HepG2 (cell line): ENCODE data around the gene COPB2. TPM values are rescaled to one million over a fixed set of nuclear protein-coding genes. Genes with fewer than 3 reads are reported as not detected.

Source experiments
- EHMT2 ChIP-seq: fragments of 200-600 bp; sonication (generic); IDR thresholded peaks from 2 replicates; pipeline ENCODE4 v1.7.0; 2017; ENCODE audit warnings: antibody characterized with exemption, low read depth, low read length, borderline replicate concordance
- PHF8 ChIP-seq: sonication (generic); formaldehyde crosslinking; IDR thresholded peaks from 2 replicates; pipeline ENCODE4 v1.5.0; 2020; ENCODE audit warnings: missing genetic modification reagents
- polyA plus RNA-seq, 8 experiments: library from polyadenylated mRNA; depleted of rRNA in 3 of 8; stranded (reverse) in 7 of 8; unstranded in 1 of 8; fragments of >200 nt; fragmentation: Illumina TruSeq in 4 of 8; extraction: Trizol in 4 of 8; gene quantifications; 2 replicates each; pipeline versions ENCODE4 v1.2.1 to v1.2.3, GENCODE V29; 2011 to 2016; ENCODE audit warnings: low read depth in 4 of 8, missing spikeins in 1 of 8, mixed read lengths in 1 of 8; ENCODE audit not compliant: insufficient read depth in 1 of 8
- total RNA-seq, 5 experiments: library from RNA; depleted of rRNA; stranded (reverse); fragments of >200 nt; fragmentation: Illumina TruSeq; extraction: Trizol; gene quantifications; 2 replicates each; pipeline ENCODE4 v1.2.3, GENCODE V29; 2016; ENCODE audit warnings: low read depth in 1 of 5
- TF ChIP-seq, protein P1 (sequence below): sonication (generic); formaldehyde crosslinking; IDR thresholded peaks from 2 replicates; pipeline ENCODE4 v1.4.0; 2020; ENCODE audit warnings: mild to moderate bottlenecking, missing genetic modification reagents
- TF ChIP-seq, protein P2 (sequence below), 2 experiments: IDR thresholded peaks; 2 replicates each; pipeline ENCODE4 v1.6.1; 2011 to 2012; ENCODE audit warnings: low read length in 2 of 2, borderline replicate concordance in 1 of 2, low read depth in 1 of 2, mild to moderate bottlenecking in 1 of 2, moderate library complexity in 1 of 2
- TF ChIP-seq, protein P3 (sequence below): sonication (generic); formaldehyde crosslinking; IDR thresholded peaks from 2 replicates; pipeline ENCODE4 v1.4.0; 2020; ENCODE audit warnings: missing genetic modification reagents, borderline replicate concordance
- TF ChIP-seq, protein P4 (sequence below): sonication (generic); formaldehyde crosslinking; conservative IDR thresholded peaks from 2 replicates; pipeline ENCODE4 v1.5.0; 2020; ENCODE audit warnings: missing genetic modification reagents

COPB2 gene
- total and polyA plus RNA-seq, 2 of the 13 experiments (the other 11 are each of a cell fraction or from before 2014, with no cell fraction given), result 83.3 to 217 TPM

DNA sequence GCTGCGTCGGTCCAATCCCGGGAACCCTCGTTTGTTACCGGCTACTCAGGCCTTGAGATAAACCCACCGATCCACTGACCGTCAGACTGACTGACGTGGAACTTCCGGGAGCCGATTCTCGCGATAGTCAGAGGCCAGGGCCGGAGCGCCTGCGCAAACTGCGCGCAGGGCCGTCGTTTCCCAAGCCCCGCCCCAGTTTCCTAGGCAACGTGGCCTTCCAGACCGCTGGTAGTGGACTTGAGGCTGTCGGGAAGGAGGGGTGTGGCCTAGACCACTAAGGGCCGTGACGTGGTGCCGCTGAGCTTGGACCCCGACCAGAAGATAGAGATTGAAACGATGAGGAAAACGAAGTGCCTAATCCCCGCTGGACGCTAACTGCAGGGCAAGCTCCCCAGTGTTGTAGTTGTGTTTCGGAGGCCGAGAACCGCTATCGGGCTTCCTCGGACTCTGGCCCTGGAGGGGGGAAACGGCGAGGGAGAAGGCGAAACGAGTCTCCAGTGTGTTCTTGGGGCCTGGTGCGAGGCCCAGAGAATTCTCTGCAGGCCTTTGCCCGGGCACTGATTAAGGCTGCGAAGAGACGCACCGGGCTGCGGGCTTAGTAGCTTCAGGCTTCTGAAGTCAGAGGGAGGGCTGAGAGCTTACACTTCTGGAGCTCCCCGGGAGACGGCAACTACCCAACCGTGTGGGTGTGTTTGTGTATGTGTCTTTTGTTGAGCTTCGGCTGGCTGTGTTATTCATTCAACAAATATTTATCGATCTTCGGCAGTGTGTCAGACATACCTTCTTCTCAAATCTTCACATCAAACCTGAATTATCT is at the start of gene COPB2 (continued):
- TF ChIP-seq, protein P1, sequence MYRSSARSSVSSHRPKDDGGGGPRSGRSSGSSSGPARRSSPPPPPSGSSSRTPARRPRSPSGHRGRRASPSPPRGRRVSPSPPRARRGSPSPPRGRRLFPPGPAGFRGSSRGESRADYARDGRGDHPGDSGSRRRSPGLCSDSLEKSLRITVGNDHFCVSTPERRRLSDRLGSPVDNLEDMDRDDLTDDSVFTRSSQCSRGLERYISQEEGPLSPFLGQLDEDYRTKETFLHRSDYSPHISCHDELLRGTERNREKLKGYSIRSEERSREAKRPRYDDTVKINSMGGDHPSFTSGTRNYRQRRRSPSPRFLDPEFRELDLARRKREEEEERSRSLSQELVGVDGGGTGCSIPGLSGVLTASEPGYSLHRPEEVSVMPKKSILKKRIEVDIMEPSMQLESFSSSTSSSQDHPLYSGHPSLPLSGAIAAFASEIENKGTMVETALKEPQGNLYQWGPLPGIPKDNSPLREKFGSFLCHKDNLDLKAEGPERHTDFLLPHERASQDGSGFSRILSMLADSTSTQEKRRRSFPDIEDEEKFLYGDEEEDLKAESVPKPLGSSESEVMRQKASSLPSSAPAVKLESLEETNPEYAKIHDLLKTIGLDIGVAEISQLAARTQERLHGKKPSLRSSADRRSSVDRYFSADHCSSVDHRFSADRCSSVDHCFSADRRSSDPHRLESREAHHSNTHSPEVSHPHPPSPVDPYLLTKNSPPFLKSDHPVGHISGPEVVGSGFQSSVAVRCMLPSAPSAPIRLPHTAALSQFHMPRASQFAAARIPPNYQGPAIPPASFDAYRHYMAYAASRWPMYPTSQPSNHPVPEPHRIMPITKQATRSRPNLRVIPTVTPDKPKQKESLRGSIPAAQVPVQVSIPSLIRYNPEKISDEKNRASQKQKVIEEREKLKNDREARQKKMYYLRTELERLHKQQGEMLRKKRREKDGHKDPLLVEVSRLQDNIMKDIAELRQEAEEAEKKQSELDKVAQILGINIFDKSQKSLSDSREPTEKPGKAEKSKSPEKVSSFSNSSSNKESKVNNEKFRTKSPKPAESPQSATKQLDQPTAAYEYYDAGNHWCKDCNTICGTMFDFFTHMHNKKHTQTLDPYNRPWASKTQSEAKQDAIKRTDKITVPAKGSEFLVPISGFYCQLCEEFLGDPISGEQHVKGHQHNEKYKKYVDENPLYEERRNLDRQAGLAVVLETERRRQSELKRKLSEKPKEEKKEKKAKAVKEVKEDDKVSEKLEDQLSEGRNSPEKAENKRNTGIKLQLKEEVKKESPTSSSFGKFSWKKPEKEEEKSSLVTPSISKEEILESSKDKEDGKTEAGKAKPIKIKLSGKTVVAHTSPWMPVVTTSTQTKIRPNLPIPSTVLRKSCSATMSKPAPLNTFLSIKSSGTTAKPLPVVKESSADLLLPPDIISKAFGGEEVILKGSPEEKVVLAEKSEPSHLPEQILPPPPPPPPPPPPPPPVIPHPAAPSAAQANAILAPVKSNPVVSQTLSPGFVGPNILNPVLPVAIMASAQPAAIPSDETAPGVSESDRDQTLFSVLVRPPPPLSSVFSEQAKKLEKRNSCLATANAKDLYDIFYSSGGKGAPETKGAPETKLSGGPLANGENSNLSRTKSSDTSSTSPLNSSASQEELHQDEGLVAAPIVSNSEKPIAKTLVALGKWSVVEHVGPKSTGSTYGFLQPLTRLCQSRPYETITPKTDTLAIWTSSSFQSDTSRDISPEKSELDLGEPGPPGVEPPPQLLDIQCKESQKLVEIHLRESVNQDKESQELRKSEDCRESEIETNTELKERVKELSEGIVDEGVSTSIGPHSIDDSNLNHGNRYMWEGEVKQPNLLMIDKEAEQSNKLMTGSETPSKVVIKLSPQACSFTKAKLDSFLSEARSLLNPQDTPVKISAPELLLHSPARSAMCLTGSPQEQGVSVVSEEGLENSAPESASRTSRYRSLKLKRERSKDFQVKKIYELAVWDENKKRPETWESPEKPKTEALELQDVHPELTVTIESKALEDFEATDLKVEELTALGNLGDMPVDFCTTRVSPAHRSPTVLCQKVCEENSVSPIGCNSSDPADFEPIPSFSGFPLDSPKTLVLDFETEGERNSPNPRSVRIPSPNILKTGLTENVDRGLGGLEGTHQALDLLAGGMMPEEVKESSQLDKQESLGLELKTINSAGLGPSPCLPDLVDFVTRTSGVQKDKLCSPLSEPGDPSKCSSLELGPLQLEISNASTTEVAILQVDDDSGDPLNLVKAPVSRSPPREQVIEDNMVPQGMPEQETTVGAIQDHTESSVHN (CRISPR knock-in tag), result no peak
- peak; percentile 95 for TF ChIP-seq PHF8
- TF ChIP-seq, protein P2, sequence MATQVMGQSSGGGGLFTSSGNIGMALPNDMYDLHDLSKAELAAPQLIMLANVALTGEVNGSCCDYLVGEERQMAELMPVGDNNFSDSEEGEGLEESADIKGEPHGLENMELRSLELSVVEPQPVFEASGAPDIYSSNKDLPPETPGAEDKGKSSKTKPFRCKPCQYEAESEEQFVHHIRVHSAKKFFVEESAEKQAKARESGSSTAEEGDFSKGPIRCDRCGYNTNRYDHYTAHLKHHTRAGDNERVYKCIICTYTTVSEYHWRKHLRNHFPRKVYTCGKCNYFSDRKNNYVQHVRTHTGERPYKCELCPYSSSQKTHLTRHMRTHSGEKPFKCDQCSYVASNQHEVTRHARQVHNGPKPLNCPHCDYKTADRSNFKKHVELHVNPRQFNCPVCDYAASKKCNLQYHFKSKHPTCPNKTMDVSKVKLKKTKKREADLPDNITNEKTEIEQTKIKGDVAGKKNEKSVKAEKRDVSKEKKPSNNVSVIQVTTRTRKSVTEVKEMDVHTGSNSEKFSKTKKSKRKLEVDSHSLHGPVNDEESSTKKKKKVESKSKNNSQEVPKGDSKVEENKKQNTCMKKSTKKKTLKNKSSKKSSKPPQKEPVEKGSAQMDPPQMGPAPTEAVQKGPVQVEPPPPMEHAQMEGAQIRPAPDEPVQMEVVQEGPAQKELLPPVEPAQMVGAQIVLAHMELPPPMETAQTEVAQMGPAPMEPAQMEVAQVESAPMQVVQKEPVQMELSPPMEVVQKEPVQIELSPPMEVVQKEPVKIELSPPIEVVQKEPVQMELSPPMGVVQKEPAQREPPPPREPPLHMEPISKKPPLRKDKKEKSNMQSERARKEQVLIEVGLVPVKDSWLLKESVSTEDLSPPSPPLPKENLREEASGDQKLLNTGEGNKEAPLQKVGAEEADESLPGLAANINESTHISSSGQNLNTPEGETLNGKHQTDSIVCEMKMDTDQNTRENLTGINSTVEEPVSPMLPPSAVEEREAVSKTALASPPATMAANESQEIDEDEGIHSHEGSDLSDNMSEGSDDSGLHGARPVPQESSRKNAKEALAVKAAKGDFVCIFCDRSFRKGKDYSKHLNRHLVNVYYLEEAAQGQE (IDR thresholded peaks at IDR 0.05; ENCODE audit: borderline replicate concordance in 1 of 2, low read depth in 1 of 2, low read length in 2 of 2), result peak in 1 of 2 experiments; percentile 40; a peak in 1 of 4 replicates
- TF ChIP-seq EHMT2, result no peak
- TF ChIP-seq, protein P3, sequence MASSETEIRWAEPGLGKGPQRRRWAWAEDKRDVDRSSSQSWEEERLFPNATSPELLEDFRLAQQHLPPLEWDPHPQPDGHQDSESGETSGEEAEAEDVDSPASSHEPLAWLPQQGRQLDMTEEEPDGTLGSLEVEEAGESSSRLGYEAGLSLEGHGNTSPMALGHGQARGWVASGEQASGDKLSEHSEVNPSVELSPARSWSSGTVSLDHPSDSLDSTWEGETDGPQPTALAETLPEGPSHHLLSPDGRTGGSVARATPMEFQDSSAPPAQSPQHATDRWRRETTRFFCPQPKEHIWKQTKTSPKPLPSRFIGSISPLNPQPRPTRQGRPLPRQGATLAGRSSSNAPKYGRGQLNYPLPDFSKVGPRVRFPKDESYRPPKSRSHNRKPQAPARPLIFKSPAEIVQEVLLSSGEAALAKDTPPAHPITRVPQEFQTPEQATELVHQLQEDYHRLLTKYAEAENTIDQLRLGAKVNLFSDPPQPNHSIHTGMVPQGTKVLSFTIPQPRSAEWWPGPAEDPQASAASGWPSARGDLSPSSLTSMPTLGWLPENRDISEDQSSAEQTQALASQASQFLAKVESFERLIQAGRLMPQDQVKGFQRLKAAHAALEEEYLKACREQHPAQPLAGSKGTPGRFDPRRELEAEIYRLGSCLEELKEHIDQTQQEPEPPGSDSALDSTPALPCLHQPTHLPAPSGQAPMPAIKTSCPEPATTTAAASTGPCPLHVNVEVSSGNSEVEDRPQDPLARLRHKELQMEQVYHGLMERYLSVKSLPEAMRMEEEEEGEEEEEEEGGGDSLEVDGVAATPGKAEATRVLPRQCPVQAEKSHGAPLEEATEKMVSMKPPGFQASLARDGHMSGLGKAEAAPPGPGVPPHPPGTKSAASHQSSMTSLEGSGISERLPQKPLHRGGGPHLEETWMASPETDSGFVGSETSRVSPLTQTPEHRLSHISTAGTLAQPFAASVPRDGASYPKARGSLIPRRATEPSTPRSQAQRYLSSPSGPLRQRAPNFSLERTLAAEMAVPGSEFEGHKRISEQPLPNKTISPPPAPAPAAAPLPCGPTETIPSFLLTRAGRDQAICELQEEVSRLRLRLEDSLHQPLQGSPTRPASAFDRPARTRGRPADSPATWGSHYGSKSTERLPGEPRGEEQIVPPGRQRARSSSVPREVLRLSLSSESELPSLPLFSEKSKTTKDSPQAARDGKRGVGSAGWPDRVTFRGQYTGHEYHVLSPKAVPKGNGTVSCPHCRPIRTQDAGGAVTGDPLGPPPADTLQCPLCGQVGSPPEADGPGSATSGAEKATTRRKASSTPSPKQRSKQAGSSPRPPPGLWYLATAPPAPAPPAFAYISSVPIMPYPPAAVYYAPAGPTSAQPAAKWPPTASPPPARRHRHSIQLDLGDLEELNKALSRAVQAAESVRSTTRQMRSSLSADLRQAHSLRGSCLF (CRISPR knock-in tag), result no peak
- TF ChIP-seq, protein P4, sequence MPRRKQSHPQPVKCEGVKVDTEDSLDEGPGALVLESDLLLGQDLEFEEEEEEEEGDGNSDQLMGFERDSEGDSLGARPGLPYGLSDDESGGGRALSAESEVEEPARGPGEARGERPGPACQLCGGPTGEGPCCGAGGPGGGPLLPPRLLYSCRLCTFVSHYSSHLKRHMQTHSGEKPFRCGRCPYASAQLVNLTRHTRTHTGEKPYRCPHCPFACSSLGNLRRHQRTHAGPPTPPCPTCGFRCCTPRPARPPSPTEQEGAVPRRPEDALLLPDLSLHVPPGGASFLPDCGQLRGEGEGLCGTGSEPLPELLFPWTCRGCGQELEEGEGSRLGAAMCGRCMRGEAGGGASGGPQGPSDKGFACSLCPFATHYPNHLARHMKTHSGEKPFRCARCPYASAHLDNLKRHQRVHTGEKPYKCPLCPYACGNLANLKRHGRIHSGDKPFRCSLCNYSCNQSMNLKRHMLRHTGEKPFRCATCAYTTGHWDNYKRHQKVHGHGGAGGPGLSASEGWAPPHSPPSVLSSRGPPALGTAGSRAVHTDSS, result no peak
